ENCODE results near the gene KIF18B. TPM values are rescaled to one million over a fixed set of nuclear protein-coding genes. Genes with fewer than 3 reads are reported as not detected.

The KIF18B gene
- total and polyA plus RNA-seq, 2 donors from 2014 or later, result 0.44 TPM; not detected in 1

DNA sequence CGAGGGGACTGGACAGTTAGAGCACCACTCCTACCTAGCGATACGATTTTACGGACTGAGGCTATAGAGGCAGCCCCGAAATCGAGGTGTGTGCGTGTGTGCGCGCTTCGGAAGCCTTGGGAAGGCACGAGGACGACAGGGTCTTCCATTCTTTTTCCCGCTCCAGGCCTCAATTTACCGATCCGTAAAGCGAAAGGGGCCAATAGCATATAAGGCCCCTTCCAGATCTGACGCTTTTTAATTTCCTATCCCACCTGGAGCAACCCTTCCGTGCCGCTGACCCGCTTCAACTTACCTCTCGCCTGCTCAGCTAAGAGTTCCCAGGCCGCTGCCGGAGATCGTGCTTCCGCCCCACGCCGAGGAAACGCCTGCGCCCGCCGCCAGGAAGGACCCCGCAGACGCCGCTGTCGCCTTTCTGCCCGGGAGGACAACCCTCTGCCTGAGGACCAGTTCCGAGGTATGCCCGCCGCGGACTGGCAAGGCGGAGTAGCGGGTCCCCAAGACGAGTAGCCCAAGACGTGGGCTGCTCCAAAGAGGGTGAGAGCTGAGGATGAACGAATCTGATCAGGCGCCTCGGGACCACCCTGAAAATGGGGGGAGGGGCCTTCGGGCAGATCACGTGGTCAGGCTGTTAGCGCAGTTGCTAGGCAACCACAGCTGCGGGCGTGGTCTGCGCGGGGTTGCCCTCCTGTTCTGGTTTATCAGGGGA is 48.3 kb downstream of the KIF18B start, which contains the start of gene EFTUD2:
EFTUD2 (minus strand) TSS at position 372 of the 709 bp plus-strand sequence. CDS start 4,924 bp downstream, outside the sequence.
- H3K27me3 ChIP-seq (ENCODE audit: control insufficient read depth, insufficient read depth, low read length), result no peaks in the 10 kb centered on the region
- TF ChIP-seq, protein P1, sequence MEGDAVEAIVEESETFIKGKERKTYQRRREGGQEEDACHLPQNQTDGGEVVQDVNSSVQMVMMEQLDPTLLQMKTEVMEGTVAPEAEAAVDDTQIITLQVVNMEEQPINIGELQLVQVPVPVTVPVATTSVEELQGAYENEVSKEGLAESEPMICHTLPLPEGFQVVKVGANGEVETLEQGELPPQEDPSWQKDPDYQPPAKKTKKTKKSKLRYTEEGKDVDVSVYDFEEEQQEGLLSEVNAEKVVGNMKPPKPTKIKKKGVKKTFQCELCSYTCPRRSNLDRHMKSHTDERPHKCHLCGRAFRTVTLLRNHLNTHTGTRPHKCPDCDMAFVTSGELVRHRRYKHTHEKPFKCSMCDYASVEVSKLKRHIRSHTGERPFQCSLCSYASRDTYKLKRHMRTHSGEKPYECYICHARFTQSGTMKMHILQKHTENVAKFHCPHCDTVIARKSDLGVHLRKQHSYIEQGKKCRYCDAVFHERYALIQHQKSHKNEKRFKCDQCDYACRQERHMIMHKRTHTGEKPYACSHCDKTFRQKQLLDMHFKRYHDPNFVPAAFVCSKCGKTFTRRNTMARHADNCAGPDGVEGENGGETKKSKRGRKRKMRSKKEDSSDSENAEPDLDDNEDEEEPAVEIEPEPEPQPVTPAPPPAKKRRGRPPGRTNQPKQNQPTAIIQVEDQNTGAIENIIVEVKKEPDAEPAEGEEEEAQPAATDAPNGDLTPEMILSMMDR (IDR thresholded peaks at IDR 0.05; ENCODE audit: borderline replicate concordance, extremely low read depth, insufficient read depth), result no peak
- H3K36me3 ChIP-seq (ENCODE audit: control insufficient read depth in 2 of 3, insufficient read depth in 3 of 3, low read length in 3 of 3), result peaks cover 0 to 2% (median 0%) of the 10 kb centered on the region in 3 donors
- peak; percentile 93 to 97 (median 95) for DNase-seq
- peak within 1 kb of the TSS; percentile 96 to 99 for H3K27ac ChIP-seq (ENCODE audit: low read depth in 2 of 2, low read length in 2 of 2)
- peak within 1 kb of the TSS; percentile 82 to 99 (median 84) for H3K9ac ChIP-seq (ENCODE audit: low read length in 3 of 3)
- intact Hi-C loops (cut with DNase I), result no loop called here
- H3K4me1 ChIP-seq (ENCODE audit: control insufficient read depth in 2 of 3, insufficient read depth in 2 of 3, low read depth in 1 of 3, low read length in 3 of 3), result peaks cover 0 to 12% (median 6%) of the 10 kb centered on the region in 3 donors
- peak within 1 kb of the TSS; percentile 88 to 99 (median 89) for H3K4me3 ChIP-seq (ENCODE audit: low read length in 3 of 3)
- no peaks in the 10 kb centered on the region for H3K9me3 ChIP-seq (ENCODE audit: control insufficient read depth in 2 of 3, insufficient read depth in 1 of 3, low read length in 3 of 3)
- no peak for FAIRE-seq

DNA sequence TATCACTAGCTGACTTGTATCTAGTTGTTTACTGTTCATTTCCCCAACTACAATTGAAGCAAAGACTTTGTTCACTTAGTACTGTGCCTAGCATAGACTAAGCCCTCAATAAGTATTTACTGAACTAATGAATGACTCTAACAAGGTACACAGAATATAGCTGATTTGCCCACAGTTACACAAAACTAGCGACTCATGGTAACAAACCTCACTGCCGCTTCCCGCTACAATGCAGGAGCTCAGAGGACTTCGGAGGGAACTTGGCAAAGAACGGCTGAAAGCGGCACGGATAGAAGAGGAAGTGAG is 48.9 kb downstream of the KIF18B start:
- Histone ChIP-seq H3K4me1 (ENCODE audit: control insufficient read depth in 2 of 3, insufficient read depth in 2 of 3, low read depth in 1 of 3, low read length in 3 of 3) (peaks cover 0 to 12% (median 6%) of the 10 kb centered on the region in 3 donors), H3K27ac (ENCODE audit: low read depth in 2 of 2, low read length in 2 of 2) (peak overlapping the region in 1 of 2 donors; percentile 96), H3K4me3 (ENCODE audit: low read length in 3 of 3) (peak overlapping the region; percentile 88 to 99 (median 89)), H3K9ac (ENCODE audit: low read length in 3 of 3) (peak overlapping the region; percentile 82 to 99 (median 84)), H3K27me3 (ENCODE audit: control insufficient read depth, insufficient read depth, low read length) (no peaks in the 10 kb centered on the region), H3K36me3 (ENCODE audit: control insufficient read depth in 2 of 3, insufficient read depth in 3 of 3, low read length in 3 of 3) (peaks cover 0 to 2% (median 0%) of the 10 kb centered on the region in 3 donors), H3K9me3 (ENCODE audit: control insufficient read depth in 2 of 3, insufficient read depth in 1 of 3, low read length in 3 of 3) (no peaks in the 10 kb centered on the region)
- TF ChIP-seq, protein P1 (IDR thresholded peaks at IDR 0.05; ENCODE audit: borderline replicate concordance, extremely low read depth, insufficient read depth), result no peak
- DNase-seq (peak in 1 of 5 donors; percentile 51), FAIRE-seq (no peak)
- intact Hi-C loops (cut with DNase I), result no loop called here

DNA sequence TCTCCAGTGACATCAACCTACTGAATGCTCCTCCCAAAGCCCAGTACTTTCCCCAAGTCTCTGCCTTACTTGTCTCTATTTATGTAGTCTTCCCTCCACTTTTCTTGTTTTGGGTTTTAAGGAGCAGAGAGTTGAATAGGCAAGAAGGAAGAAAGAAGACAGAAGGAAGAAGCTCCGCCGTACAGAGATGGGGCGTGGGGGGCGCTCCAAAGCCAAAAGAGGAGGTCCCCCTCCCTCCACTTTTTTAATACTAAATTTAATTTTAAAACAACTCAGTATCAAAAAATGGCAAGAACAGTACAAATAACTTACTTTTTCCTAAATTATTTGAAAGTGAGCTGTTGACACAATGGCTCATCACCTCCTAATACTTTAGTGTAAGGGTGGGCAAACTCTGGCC is 52.9 kb downstream of the KIF18B start:
- DNase-seq (no peak), FAIRE-seq (no peak)
- H3K9me3 ChIP-seq (ENCODE audit: control insufficient read depth in 2 of 3, insufficient read depth in 1 of 3, low read length in 3 of 3), result no peaks in the 10 kb centered on the region
- intact Hi-C loops (cut with DNase I), result no loop called here
- peaks cover 0 to 4% (median 0%) of the 10 kb centered on the region in 3 donors for H3K4me1 ChIP-seq (ENCODE audit: control insufficient read depth in 2 of 3, insufficient read depth in 2 of 3, low read depth in 1 of 3, low read length in 3 of 3)
- H3K27ac ChIP-seq (ENCODE audit: low read depth in 2 of 2, low read length in 2 of 2), result no peak overlapping the region
- H3K27me3 ChIP-seq (ENCODE audit: control insufficient read depth, insufficient read depth, low read length), result no peaks in the 10 kb centered on the region
- H3K4me3 ChIP-seq (ENCODE audit: low read length in 3 of 3), result no peak overlapping the region
- no peak overlapping the region for H3K9ac ChIP-seq (ENCODE audit: low read length in 3 of 3)
- TF ChIP-seq, protein P1 (IDR thresholded peaks at IDR 0.05; ENCODE audit: borderline replicate concordance, extremely low read depth, insufficient read depth), result no peak
- peaks cover 0 to 12% (median 3%) of the 10 kb centered on the region in 3 donors for H3K36me3 ChIP-seq (ENCODE audit: control insufficient read depth in 2 of 3, insufficient read depth in 3 of 3, low read length in 3 of 3)
